Measurements from ENCODE around the gene FAM227B. TPM values are rescaled to one million over a fixed set of nuclear protein-coding genes. Genes with fewer than 3 reads are reported as not detected.
"Not testable (repeated sequence)": the region's sequence is repeated elsewhere in the genome, so short reads cannot be mapped to it uniquely, and the experiment has no call there.

The FAM227B gene
- total and polyA plus RNA-seq, 3 donors from 2014 or later, result 19.0 to 36.4 (median 28.3) TPM

GRCh38 chr15:49620199-49620598 lies 419 bp downstream of the FAM227B start:
- no peak for DNase-seq
- peak overlapping the region; percentile 77 to 79 for H3K4me3 ChIP-seq
- peak overlapping the region; percentile 42 to 94 for H3K27ac ChIP-seq
- H3K9me3 ChIP-seq, result no peaks in the 10 kb centered on the region
- intact Hi-C loops (cut with DNase I; ENCODE audit: low total_unique reads), result loop anchor here (10.0 kb wide), 1 partner anchor 255 kb away; no protein-coding TSS in a partner anchor
- no peaks in the 10 kb centered on the region for H3K27me3 ChIP-seq
- no peaks in the 10 kb centered on the region for H3K36me3 ChIP-seq (ENCODE audit: low read depth, missing control alignments)
- peaks cover 12% of the 10 kb centered on the region for H3K4me1 ChIP-seq
- TF ChIP-seq CTCF (IDR thresholded peaks at IDR 0.05) (no peak), POLR2A (IDR thresholded peaks at IDR 0.05) (no peak)
- WGBS, 2 donors, result 1 to 2% methylated on average over 6 of the region's 6 CpGs

GRCh38 chr15:49619226-49619625 lies 1.4 kb downstream of the FAM227B start:
- Histone ChIP-seq H3K4me3 (no peak overlapping the region), H3K27ac (peak overlapping the region; percentile 5 to 94), H3K36me3 (ENCODE audit: low read depth, missing control alignments) (no peaks in the 10 kb centered on the region), H3K27me3 (no peaks in the 10 kb centered on the region), H3K9me3 (no peaks in the 10 kb centered on the region), H3K4me1 (peaks cover 12% of the 10 kb centered on the region)
- intact Hi-C loops (cut with DNase I; ENCODE audit: low total_unique reads), result no loop called here
- no peak for DNase-seq
- no peak for TF ChIP-seq POLR2A (IDR thresholded peaks at IDR 0.05)
- TF ChIP-seq CTCF (IDR thresholded peaks at IDR 0.05), result no peak
- 45 to 62% methylated on average over 3 of the region's 3 CpGs for WGBS, 2 donors

- 99 to 100% methylated on average over 3 of the region's 3 CpGs for WGBS, 2 donors
- intact Hi-C loops (cut with DNase I; ENCODE audit: low total_unique reads); DNase-seq; H3K27me3 ChIP-seq; H3K4me3 ChIP-seq; H3K27ac ChIP-seq; H3K4me1 ChIP-seq; H3K9me3 ChIP-seq; H3K36me3 ChIP-seq (ENCODE audit: low read depth, missing control alignments): not testable (repeated sequence)
Observed at GRCh38 chr15:49612240-49612639, 8.4 kb downstream of the FAM227B start.

GRCh38 chr15:49610157-49610918 lies 10.3 kb downstream of the FAM227B start:
- H3K27ac ChIP-seq, result no peak overlapping the region
- H3K4me3 ChIP-seq, result no peak overlapping the region
- no peak for TF ChIP-seq POLR2A (IDR thresholded peaks at IDR 0.05)
- TF ChIP-seq CTCF (IDR thresholded peaks at IDR 0.05), result no peak
- intact Hi-C loops (cut with DNase I; ENCODE audit: low total_unique reads), result no loop called here
- no peak for DNase-seq
- 92 to 95% methylated on average over 2 of the region's 2 CpGs for WGBS, 2 donors
- H3K9me3 ChIP-seq, result no peaks in the 10 kb centered on the region
- H3K27me3 ChIP-seq, result no peaks in the 10 kb centered on the region
- no peaks in the 10 kb centered on the region for H3K36me3 ChIP-seq (ENCODE audit: low read depth, missing control alignments)
- no peaks in the 10 kb centered on the region for H3K4me1 ChIP-seq

GRCh38 chr15:49606594-49606993 lies 14.0 kb downstream of the FAM227B start:
- Histone ChIP-seq H3K27me3 (no peaks in the 10 kb centered on the region), H3K9me3 (no peaks in the 10 kb centered on the region), H3K36me3 (ENCODE audit: low read depth, missing control alignments) (no peaks in the 10 kb centered on the region), H3K4me1 (no peaks in the 10 kb centered on the region), H3K4me3 (no peak overlapping the region), H3K27ac (no peak overlapping the region)
- intact Hi-C loops (cut with DNase I; ENCODE audit: low total_unique reads), result no loop called here
- DNase-seq, result no peak
- TF ChIP-seq POLR2A (IDR thresholded peaks at IDR 0.05), result no peak
- TF ChIP-seq CTCF (IDR thresholded peaks at IDR 0.05), result no peak

Measured in testis (tissue), 3 donors.